ENCODE results near the gene MCM3AP.

Gene MCM3AP

DNA sequence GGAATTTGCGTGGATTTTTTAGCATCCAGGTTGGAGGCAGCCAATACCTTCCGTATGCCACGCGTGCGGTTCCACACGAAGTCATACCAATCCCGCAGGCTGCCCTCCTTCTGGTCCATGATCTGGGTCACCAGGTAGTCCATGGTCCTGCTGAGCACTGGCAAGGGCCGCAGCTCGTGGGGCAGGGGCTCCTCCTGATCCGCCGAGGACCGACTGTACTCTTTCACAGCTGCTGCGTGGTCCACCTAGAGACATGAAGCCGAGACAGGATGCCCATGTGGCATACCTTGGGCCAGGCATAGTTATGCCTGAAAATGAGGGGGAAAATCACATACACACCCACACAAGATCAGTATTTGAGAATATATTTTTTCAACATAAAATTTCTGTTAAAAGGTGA, 12.1 kb downstream of the MCM3AP start:
- no peak for DNase-seq (ENCODE audit: low read depth in 2 of 2)

DNA sequence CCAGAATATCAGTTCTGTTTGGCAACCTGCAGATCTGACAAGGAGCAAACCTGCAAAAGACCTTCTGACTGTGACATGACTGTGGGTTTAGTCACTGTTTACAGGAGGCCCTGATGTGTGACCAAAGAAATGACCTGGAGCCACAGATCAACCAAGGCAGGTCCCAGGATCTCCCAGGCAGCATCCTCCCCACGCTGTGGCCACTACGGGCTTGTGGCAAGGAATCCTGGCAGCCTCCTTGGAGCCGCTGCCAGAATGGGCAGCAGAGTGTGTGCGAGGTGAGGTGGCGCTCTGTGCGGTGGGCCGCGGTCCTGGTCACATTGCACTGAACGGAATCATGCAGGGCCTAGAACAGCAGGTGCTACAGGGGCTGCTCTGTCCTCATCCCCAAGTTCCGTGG, 15.9 kb downstream of the MCM3AP start:
- no peak for DNase-seq (ENCODE audit: low read depth in 2 of 2)

DNA sequence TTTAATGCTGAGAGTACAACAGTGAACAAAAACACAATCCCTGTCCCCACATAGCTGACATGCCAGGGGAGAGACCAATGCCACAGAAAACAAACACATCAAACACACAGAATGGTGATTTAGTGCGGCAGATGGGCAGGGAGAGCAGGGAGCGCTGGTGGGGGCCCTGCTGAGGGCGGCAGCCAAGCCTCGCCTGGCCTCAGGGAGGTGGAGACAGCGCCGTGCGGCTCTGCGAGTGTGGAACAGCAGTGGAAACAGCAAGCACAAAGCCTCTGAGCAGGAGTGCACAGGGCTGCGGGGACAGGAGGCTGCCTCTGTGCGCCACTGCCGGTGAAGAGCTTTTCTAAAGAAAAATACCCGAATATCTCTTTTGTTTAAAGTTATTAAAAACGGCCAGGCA, 17.0 kb downstream of the MCM3AP start:
- DNase-seq (ENCODE audit: low read depth in 2 of 2): no peak

DNA sequence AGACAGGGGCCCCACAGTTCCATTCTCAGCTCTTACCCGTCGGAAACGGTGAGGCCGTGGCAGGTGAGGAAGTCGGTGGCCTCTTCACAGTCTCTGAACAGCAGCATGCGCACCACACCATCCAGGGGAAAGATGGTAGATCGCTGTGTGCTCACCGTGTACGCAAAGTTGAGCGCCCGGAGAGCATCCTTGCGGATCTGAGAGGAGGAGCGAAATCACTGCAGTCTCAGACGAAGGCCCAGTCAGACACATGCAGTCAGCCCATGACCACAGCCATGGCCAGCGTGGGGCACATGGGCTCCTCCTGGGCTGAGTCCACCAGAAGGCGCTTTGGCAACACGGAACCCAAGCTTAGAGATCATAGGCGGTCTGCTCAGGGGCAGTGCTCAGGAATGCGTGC, 18.5 kb downstream of the MCM3AP start:
- DNase-seq (ENCODE audit: low read depth in 2 of 2): no peak

DNA sequence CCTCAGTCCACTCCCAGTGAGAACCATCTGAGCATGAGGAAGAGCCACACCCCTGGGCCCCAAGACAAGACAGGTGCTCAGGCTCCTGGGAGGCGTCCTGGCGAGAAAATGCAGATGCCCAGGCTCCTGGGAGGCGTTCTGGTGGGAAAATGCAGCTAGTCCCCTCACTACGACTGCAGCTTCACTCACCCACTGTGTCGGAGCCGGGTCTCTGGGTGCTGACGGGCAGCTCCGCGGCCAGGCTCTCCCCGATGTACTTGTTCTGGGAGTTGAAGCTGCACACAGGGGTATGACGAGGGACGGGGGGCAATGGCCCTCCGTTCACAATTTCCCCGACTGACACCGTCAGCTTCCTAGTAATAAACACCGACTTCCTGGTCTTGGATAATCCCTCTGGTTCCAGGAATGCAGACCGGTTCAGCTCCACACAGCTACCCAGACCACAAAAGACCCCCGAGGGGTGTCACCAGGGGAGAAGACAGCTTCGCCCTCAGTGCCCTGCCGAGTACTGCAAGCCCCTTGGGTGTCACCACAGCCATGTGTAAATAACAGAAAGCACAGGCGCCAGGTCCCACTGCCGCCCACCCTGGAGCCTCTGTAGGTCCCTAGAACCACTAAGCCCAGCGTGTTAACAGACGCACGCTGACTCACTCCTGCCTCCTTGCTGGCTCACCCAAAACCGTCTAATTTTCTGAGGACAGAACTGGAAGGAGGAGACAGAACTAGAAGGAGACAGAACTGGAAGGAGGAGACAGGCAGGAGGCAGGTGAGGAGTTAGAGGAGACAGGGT, 19.5 kb downstream of the MCM3AP start:
- DNase-seq (ENCODE audit: low read depth in 2 of 2): no peak

DNA sequence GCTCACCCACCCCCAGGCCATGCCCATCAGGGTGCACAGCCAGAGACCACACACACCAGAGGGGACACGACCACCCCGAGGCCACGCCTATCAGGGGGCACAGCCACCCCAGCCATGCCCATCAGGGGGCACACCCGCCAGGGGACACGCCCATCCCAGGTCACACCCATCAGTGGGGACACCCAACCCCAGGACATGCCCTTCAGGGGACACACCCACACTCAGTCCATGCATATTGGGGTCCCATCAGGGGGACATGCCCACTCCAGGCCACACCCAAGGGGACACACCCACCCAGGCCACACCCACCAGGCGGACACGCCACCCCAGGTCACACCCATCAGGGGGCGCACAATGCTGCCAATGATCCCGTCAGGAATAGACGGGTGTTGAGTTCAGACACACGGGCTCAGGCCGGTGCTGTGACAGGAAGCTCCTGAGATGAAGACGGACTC, 20.7 kb downstream of the MCM3AP start:
- no peak for DNase-seq (ENCODE audit: low read depth in 2 of 2)

DNA sequence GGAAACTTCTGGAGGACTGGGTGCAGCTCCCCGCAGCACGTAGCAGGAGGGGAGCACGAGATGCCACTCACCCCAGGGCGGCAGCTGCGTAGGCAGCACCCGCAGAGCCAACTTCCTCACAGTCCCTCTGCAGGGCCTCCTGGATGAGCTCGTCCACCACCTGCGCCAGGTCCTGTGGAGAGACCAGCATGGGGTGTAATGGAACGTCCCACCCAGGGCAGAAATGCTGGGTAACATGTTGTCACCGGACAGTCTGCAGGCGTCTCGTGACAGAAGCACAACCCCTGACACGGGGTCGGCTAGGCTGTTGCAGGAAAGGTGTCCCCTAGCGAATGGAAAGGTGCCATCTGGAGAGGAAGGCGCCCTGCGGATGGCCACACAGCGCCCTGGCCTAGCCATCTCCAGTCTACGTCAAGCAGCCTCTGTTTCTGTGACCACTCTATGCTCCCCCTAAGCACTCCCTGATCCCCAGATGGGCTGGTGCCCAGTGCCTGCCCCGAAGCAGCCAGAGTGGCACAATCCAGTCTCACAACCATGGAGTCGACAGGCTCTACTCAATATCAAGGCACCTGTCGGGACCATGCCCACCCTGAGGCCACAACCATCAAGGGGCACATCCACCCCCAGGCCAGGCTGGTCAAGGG, 21.2 kb downstream of the MCM3AP start:
- no peak for DNase-seq (ENCODE audit: low read depth in 2 of 2)

DNA sequence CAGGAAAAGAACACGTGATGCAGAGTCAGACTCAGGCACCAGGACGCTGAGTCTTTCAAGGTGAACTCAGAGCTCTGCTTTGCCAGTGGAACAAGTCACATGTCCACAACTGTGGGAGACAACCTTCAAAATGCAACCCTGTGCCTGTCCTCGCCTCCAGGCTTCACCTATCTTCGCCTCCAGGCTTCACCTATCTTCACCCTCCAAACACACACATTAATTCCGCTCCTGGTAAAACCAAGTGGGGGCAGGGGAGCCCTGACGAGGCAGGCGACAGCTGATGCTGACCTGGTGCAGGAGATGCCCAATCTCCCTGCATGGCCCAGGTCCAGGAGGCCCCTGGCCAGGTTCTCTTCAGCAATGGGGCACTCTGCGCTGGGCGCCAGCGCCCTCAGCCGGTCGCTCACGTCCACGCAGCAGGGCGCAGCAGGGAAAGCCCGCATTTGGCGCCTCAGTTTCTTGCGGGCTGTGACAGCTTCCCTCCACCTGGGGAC, 28.9 kb downstream of the MCM3AP start:
- no peak for DNase-seq (ENCODE audit: low read depth in 2 of 2)

DNA sequence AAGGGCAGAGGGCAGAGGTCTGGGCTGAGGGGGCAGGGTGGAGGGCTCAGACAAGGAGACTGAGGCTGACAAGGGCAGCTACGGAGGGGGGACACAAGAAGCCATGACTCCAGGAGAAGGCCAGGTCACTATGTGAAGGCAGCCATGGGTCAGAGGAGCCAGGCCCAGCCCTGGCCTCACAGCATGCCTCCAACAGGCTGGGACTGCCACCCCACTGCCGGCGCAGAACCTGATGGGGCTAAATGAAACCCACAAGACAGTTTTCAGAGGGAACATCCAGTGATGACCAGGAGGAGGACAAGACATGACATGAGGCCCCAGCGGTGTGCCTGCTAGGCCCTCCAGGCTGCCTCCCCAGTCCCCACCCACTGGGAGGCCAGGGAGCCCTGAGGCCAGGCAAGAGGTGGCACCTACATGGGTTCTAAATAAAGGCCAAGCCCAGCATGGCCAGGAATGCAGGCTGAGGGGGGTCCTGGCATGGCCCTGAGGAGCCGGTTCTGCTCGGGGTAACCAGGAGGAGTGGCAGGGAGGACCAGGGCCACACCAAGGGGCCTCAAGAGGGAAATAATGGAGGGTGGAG, 29.6 kb downstream of the MCM3AP start:
- DNase-seq (ENCODE audit: low read depth in 2 of 2): no peak

DNA sequence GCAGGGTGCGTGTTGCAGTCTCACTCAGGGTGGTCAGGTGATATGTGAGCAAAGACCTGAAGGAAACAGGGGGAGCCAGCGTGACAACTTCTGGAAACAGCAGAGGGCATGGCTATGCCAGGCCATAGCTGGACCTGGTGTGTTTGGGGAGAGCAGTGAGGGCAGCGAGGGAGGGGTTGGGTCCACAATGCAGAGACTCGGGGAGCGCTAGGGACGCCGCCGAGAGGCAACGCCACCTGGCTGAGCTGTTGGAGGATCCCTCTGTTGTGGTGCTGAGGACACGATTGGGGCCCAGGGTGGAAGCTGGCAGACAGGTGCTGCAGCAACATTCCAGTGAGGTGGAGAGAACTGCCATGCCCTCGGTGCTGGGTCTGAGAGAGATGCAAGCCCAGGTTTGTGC, 30.2 kb downstream of the MCM3AP start:
- no peak for DNase-seq (ENCODE audit: low read depth in 2 of 2)

DNA sequence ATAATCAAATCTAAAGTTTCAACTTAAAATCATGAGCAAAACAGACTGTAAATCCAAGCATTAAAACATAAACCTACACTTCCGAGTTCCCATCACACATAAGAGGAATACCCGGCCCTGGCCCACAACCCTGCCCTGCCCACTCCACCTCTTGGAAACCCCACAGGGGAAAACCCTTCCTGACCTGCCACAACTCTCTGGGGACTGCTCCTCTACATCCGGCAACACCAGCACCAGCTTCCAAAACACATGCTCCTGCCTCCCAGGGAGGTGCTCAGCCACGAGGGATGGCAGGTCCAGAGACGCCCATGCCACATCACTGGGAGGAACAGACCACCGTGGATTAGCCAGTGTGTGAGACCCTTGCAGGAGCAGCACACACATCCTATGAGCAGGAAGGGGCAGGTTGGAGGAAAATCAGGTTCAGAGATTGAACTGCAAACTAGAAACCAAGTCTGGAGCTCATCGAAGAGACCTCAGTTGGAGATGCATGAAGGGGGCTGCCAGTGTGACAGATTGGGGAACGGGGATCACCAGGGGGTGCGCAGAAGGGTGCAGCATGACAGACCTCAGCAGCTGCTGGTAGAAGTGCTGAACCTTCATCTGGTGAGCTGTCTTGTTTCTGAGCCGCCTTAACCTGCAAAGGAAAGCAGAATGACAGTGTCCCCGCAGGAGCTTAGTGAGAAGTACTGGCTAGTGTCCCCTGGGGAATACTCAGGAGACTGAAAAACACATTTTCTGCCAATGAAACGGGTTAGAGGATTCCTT, 31.0 kb downstream of the MCM3AP start:
- no peak for DNase-seq (ENCODE audit: low read depth in 2 of 2)

DNA sequence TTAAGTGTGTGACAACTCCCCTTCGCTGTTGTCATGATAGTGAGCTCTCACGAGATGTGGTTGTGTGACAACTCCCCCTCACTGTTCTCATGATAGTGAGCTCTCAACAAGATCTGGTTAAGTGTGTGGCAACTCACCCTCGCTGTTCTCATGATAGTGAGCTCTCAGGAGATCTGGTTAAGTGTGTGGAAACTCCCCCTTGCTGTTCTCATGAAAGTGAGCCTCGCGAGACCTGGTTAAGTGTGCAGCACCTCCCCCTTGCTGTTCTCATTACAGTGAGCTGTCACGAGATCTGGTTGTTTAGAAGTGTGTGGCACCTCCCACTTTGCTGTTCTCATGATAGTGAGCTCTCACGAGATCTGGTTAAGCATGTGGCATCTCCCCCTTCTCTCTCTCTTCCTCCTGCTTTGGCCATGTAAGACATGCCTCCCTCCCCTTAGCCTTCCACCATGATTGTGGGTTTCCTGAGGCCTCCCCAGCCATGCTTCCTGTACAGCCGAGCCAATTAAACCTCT, 31.7 kb downstream of the MCM3AP start:
- DNase-seq (ENCODE audit: low read depth in 2 of 2): no peak

DNA sequence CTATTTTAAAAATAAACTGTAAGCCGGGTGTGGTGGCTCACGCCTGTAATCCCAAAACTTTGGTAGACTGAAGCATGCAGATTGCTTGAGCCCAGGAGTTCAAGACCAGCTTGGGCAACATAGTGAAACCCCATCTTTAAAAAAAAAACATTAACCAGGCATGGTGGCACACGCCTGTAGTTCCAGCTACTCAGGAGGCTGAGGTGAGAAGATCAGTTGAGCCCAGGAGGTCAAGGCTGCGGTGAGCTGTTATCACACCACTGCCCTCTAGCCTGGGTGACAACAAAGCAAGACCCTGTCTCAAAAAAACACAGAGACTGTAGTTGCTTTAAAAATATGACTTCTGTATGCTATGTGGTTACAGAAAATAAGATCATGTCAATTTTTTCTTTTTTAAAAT, 32.6 kb downstream of the MCM3AP start:
- DNase-seq (ENCODE audit: low read depth in 2 of 2): no peak

DNA sequence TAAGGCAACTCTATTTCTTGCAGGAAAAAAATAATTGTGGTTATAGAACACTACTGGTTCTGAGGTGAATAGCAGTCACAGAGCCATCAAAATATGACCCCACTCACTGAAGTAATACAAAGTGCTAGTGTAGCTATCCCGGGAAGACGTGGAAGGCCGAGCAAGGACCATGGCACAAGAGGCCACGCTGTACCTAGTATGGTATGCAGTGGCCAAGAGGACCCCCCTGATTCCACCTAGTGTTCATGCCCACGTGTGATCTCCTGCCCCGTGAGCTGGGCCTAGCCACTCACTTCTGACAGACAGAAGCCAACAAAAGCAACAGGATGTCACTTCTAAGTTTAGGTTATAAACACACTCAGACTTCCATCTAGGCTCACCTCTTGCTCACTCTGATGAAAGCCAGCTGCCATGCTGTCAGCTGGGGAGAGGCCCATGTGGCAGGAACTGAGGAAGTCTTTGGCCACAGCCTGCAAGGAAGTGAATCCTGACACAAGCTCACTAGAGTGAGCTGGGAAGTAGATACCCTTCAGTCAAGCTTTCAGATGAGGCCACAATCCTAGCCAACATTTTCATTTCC, 35.2 kb downstream of the MCM3AP start:
- DNase-seq (ENCODE audit: low read depth in 2 of 2): no peak

DNA sequence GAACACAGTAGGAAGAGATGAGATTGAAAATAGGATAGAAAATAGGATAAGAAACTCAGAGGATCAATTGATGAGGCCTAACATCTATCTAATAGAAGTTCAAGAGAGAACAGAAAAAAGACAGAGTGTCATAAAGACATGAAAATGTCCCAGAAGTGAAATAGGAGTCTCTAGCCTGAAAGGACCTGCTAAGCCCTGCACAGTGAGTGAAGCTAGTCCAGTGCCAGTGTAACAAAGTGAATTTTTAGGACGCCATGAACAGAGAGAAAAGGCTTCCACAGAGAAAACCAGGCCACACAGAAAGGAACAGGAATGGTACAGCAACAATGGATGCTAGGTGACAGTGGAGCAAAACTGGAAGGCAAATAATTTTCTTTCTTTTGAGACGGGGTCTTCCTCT, 36.6 kb downstream of the MCM3AP start:
- no peak for DNase-seq (ENCODE audit: low read depth in 2 of 2)

DNA sequence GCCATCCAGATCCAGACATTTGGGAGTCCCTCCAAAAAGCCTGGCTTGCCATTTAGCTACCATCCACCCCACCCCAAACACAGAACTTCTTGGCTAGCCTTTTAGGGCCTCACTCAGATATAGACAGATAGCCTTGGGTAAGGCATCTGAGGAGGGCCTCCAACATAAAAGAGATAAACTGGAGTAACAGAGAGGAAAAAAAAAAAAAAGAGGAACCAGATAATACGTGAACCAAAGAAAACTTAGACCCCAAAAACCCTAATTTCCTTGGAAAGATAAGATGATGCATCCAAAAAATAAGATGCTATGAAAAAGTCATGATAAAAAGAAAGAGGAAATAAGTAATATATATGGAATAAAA, 37.0 kb downstream of the MCM3AP start:
- no peak for DNase-seq (ENCODE audit: low read depth in 2 of 2)

DNA sequence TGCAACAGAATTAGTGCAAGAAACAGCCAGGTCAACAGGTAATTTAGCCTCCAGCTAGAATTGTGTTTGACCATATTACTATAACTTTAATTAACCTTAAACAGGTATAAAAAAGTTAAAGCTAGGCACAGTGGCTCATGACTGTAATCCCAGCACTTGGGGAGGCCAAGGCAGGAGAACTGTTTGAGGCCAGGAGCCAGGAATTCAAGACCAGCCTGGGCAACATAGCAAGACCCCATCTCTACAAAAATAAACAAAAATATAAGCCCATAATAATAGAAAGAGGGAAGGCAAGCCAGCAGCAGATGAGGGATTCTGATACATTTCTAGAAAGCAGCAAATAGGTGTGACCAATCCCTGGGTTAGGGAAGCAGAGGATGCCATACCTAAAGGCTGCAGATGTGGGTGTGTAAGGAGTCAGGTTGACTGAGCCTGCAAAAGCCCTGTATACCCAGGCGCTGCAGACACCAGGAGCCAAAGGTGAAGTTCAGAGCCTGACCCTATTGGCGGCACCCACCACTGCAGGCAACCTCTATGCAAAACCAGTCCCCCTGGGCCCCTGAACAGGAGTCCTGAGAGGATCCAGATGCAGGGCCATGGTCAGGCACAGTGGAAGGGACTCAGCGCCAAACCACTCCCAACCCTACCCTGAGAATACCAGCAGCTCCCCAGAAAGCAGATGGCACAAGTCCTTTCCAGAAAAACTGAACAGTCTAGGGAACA, 37.6 kb downstream of the MCM3AP start:
- DNase-seq (ENCODE audit: low read depth in 2 of 2): no peak

DNA sequence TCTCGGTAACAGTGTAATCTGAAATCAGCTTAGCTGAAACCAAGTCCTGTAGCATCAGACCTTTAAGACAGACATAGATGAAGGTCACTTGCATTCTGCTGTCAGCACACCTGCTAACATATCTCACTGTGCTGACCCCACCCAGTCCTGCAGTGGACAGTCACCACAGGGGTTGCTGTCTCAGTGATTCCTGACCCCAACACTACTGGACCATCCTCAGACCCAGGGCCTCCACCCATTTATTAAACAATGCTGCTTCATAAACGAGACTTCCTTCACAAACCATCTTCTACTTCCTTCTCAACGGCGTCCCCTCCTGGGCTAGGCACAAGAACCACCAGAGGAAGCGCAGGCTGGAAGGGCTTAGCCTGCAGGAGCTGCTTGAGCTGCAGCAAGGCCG, 39.1 kb downstream of the MCM3AP start:
- DNase-seq (ENCODE audit: low read depth in 2 of 2): no peak

DNA sequence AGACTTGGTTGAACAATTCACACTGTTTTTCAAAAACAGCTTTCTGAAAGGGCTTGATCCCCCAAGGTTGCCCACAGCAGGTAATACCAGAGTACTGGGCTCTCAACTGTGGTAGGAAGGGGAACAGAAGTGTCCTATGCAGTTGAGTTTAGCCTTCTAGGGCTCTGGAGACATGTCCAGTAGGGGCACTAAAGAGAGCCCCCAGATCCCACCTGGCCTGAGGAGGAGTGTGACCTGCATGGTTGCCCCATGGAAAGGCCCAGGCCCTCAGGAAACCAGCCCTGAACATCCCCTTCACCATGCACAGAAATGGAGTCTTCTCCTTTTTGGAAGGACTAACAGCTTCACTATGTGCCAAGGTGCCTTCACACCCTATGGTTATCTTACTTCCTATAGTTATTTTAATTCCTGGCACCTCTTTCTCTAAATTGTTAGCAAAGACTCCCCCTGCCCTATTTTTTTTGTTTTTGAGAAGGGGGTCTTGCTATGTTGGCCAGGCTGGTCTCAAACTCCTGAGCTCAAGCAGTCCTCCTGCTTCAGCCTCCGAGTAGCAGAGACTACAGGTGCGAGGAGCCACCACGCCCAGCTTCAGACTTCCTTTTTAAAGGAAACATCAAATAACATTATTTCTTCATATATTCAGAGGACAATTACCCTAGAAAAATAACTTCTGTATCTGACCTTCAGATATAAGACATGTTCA, 40.0 kb downstream of the MCM3AP start:
- DNase-seq (ENCODE audit: low read depth in 2 of 2): no peak

DNA sequence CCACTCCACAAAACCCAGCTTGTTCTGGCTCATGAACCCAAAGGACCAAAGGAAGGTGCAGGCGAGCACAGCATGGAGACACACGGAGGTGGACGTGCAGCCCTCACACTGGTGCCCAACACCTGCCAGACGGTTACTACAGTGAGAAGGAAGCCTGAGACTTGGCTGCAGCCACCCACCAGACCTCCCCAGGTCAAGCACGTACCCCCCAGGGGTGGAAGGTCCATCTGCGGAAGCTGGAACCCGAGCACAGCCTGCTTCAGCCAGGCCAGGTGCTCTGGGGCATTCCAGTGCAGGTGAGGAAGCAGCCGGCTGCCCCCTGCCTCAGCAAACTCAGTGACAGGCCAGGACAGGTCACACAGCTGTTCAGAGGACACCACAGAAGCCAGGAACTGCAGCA, 40.8 kb downstream of the MCM3AP start:
- no peak for DNase-seq (ENCODE audit: low read depth in 2 of 2)
